SK-N-SH treated with all-trans-retinoic acid at 6 μM for 48 hours (cell line): ENCODE results near the gene CADM1.

Experiments
- ARNTL ChIP-seq: fragments of 450-650 bp; formaldehyde crosslinking; IDR thresholded peaks from 2 replicates; pipeline ENCODE4 v1.5.0; 2020; ENCODE audit warnings: low read depth, mild to moderate bottlenecking, moderate library complexity, borderline replicate concordance
- BACH2 ChIP-seq: fragments of 250-450 bp; sonication (Bioruptor Pico); IDR thresholded peaks from 2 replicates; pipeline ENCODE4 v1.9.0; 2021; ENCODE audit warnings: mild to moderate bottlenecking, borderline replicate concordance
- ESRRG ChIP-seq: fragments of 250-450 bp; sonication (Bioruptor Pico); IDR thresholded peaks from 2 replicates; pipeline ENCODE4 v1.6.1; 2021; ENCODE audit warnings: mild to moderate bottlenecking
- PPARA ChIP-seq: fragments of 250-450 bp; sonication (Bioruptor Pico); IDR thresholded peaks from 2 replicates; pipeline ENCODE4 v1.5.0; 2020; ENCODE audit warnings: mild to moderate bottlenecking, borderline replicate concordance
- RARB ChIP-seq: fragments of 250-450 bp; sonication (Bioruptor Pico); IDR thresholded peaks from 2 replicates; pipeline ENCODE4 v1.8.0; 2021; ENCODE audit warnings: mild to moderate bottlenecking, moderate library complexity
- TCF4 ChIP-seq: fragments of 250-450 bp; sonication (Bioruptor Pico); IDR thresholded peaks from 2 replicates; pipeline ENCODE4 v1.8.0; 2021; ENCODE audit warnings: mild to moderate bottlenecking, moderate library complexity, borderline replicate concordance
- TOX ChIP-seq: fragments of 250-450 bp; sonication (Bioruptor Pico); IDR thresholded peaks from 2 replicates; pipeline ENCODE4 v1.8.0; 2021; ENCODE audit warnings: mild to moderate bottlenecking, moderate library complexity, borderline replicate concordance
- ZC3H10 ChIP-seq: fragments of 250-450 bp; sonication (Bioruptor Pico); IDR thresholded peaks from 2 replicates; pipeline ENCODE4 v1.5.1; 2021; ENCODE audit warnings: mild to moderate bottlenecking, moderate library complexity
- ZNF565 ChIP-seq: fragments of 450-650 bp; formaldehyde crosslinking; conservative IDR thresholded peaks from 2 replicates; pipeline ENCODE4 v1.5.0; 2020; ENCODE audit warnings: low read depth, mild to moderate bottlenecking, moderate library complexity
- ZNF70 ChIP-seq: fragments of 450-650 bp; formaldehyde crosslinking; IDR thresholded peaks from 2 replicates; pipeline ENCODE4 v1.5.0; 2020; ENCODE audit warnings: mild to moderate bottlenecking, moderate library complexity
- ZNF8 ChIP-seq: fragments of 450-650 bp; formaldehyde crosslinking; IDR thresholded peaks from 2 replicates; pipeline ENCODE4 v1.5.0; 2020; ENCODE audit warnings: mild to moderate bottlenecking, moderate library complexity

- TF ChIP-seq ESRRG (CRISPR knock-in tag), result no peak
- TF ChIP-seq ARNTL, result no peak
- no peak for TF ChIP-seq TCF4 (CRISPR knock-in tag)
- no peak for TF ChIP-seq TOX (CRISPR knock-in tag)
- TF ChIP-seq ZC3H10 (CRISPR knock-in tag), result no peak
- TF ChIP-seq RARB (CRISPR knock-in tag), result no peak
- no peak for TF ChIP-seq BACH2 (CRISPR knock-in tag)
- TF ChIP-seq PPARA (CRISPR knock-in tag), result no peak
- no peak for TF ChIP-seq ZNF70 (CRISPR knock-in tag)
- TF ChIP-seq ZNF565 (CRISPR knock-in tag), result no peak
- no peak for TF ChIP-seq ZNF8 (CRISPR knock-in tag)
These were observed 120.8 kb downstream of the CADM1 start for GRCh38 chr11:115383431-115383830.
